Stimulated activated CD4-positive, alpha-beta T cell treated with anti-CD3 and anti-CD28 coated beads, TNF-alpha, amount 100 ng/mL, for 48 hours (primary cell): ENCODE measurements around the gene KLK2.
"Not testable (repeated sequence)": the region's sequence is repeated elsewhere in the genome, so short reads cannot be mapped to it uniquely, and the experiment has no call there.

Experiments used
- DNase-seq, 3 donors: peaks; one replicate each; pipeline ENCODE4 v3.0.0-alpha.2; 2020; ENCODE audit warnings: low read depth in 3 of 3

The KLK2 gene

GRCh38 chr19:50894478-50895356 lies 21.5 kb downstream of the KLK2 start:
- DNase-seq: no peak

GRCh38 chr19:50896089-50896590 lies 22.9 kb downstream of the KLK2 start:
- not testable (repeated sequence) for DNase-seq

GRCh38 chr19:50896591-50897190 lies 23.5 kb downstream of the KLK2 start:
- DNase-seq: peak in 2 of 3 donors; percentile 9 to 30

- DNase-seq: no peak
Measured at GRCh38 chr19:50897191-50897607, 24.0 kb downstream of the KLK2 start.

GRCh38 chr19:50897612-50898011 lies 24.4 kb downstream of the KLK2 start:
- DNase-seq: no peak

- DNase-seq: no peak
Measured at GRCh38 chr19:50898018-50898417, 24.8 kb downstream of the KLK2 start.

GRCh38 chr19:50899569-50899968 lies 26.3 kb downstream of the KLK2 start:
- DNase-seq: no peak

- no peak for DNase-seq
Measured at GRCh38 chr19:50902640-50903039, 29.4 kb downstream of the KLK2 start.

- peak in 1 of 3 donors; percentile 58 for DNase-seq
Measured at GRCh38 chr19:50906217-50906616, 33.0 kb downstream of the KLK2 start.

- no peak for DNase-seq
Measured at GRCh38 chr19:50908336-50908735, 35.1 kb downstream of the KLK2 start.

GRCh38 chr19:50909240-50910070 lies 36.2 kb downstream of the KLK2 start:
- peak in 2 of 3 donors; percentile 38 to 43 for DNase-seq

GRCh38 chr19:50910722-50911121 lies 37.5 kb downstream of the KLK2 start:
- no peak for DNase-seq

GRCh38 chr19:50911206-50912101 lies 38.2 kb downstream of the KLK2 start, which contains the start of gene KLK4:
KLK4 (minus strand) TSS chr19:50911395; CDS start chr19:50910738, 657 bp downstream.
- DNase-seq: no peak

GRCh38 chr19:50912102-50912599 lies 38.9 kb downstream of the KLK2 start:
- no peak for DNase-seq

GRCh38 chr19:50912727-50913716 lies 39.8 kb downstream of the KLK2 start:
- peak; percentile 10 to 32 (median 16) for DNase-seq

- DNase-seq: no peak
Measured at GRCh38 chr19:50916069-50916468, 42.8 kb downstream of the KLK2 start.

GRCh38 chr19:50921426-50922316 lies 48.4 kb downstream of the KLK2 start:
- DNase-seq: no peak

- DNase-seq: peak; percentile 61 to 77 (median 65)
Measured at GRCh38 chr19:50922317-50922853, 49.1 kb downstream of the KLK2 start.
